GM12892 (cell line): Measurements from ENCODE around the gene RGS5.

Experiments
- POLR2A ChIP-seq: IDR thresholded peaks from 2 replicates; pipeline ENCODE4 v1.6.1; 2011; ENCODE audit warnings: low read depth, low read length, control low read depth
- POLR2AphosphoS5 ChIP-seq: IDR thresholded peaks from 2 replicates; pipeline ENCODE4 v1.6.1; 2011; ENCODE audit warnings: low read depth, low read length, control low read depth
- TAF1 ChIP-seq: IDR thresholded peaks from 2 replicates; pipeline ENCODE4 v1.6.1; 2011; ENCODE audit warnings: low read depth, mild to moderate bottlenecking, control low read depth, low read length, borderline replicate concordance

DNA sequence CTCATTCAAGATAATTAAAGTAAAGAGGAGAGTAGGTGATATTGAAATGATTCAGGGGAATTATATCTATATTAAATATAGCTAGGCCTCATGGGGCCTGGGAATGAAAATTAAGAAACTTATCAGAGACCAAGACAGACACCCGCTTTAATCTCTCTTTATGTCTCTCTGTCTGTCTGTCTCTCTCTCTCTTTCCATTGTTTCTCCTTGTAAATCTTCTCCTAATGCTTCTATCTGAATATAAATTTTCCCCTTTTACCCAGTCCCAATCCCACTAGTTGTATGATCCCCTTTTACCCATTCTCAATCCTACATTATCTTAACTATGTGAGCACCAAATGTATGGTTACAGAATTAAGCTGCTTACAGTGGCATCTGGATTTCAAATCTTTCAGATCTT lies 61.2 kb downstream of the RGS5 start:
- TF ChIP-seq POLR2A, result no peak
- TF ChIP-seq TAF1, result no peak
- TF ChIP-seq POLR2AphosphoS5, result no peak
